ENCODE measurements around the gene CDH6.

Gene CDH6

DNA sequence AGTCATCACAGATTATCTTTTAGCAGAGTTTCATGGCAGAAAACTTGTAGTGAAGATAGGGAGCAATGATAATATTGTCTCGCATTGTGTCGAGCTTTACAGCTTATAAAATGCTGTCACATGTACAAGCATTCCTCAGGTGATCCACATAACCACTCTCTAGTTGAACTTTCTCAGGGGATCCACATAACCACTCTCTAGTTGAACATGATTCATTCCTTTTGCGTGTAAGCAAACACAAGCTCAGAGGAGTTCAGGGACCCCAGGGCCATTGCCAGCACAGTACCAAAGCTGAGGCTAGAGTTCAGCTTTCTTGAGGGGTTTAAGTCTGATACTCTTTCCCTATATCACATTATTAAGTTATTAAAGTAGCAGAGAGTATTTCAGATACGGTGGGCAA, 86.7 kb downstream of the CDH6 start:
- no peak overlapping the region for H3K27ac ChIP-seq
- TF ChIP-seq ZFX (IDR thresholded peaks at IDR 0.05), result no peak
- TF ChIP-seq, protein P1, sequence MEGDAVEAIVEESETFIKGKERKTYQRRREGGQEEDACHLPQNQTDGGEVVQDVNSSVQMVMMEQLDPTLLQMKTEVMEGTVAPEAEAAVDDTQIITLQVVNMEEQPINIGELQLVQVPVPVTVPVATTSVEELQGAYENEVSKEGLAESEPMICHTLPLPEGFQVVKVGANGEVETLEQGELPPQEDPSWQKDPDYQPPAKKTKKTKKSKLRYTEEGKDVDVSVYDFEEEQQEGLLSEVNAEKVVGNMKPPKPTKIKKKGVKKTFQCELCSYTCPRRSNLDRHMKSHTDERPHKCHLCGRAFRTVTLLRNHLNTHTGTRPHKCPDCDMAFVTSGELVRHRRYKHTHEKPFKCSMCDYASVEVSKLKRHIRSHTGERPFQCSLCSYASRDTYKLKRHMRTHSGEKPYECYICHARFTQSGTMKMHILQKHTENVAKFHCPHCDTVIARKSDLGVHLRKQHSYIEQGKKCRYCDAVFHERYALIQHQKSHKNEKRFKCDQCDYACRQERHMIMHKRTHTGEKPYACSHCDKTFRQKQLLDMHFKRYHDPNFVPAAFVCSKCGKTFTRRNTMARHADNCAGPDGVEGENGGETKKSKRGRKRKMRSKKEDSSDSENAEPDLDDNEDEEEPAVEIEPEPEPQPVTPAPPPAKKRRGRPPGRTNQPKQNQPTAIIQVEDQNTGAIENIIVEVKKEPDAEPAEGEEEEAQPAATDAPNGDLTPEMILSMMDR (conservative IDR thresholded peaks at IDR 0.05), result no peak

DNA sequence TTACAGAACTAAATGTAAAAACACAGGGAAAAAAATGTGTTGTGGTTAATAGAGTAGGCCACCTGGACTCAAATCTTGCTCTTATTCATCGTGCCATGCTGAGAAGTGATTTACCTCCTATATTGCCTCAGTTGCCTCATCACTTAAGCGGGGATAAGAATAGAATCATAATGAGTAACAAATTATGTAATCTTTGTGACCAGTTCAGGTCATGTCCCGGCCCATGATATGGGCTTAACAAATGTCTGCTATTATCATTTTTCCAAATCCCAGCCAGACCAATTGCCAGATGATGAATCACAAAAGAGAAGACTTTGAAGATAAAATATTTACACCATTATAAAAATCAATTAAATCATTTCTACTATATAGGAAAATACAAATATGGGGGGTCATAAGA, 89.8 kb downstream of the CDH6 start:
- TF ChIP-seq, protein P1 (conservative IDR thresholded peaks at IDR 0.05), result no peak
- no peak for TF ChIP-seq ZFX (IDR thresholded peaks at IDR 0.05)
- H3K27ac ChIP-seq, result no peak overlapping the region

DNA sequence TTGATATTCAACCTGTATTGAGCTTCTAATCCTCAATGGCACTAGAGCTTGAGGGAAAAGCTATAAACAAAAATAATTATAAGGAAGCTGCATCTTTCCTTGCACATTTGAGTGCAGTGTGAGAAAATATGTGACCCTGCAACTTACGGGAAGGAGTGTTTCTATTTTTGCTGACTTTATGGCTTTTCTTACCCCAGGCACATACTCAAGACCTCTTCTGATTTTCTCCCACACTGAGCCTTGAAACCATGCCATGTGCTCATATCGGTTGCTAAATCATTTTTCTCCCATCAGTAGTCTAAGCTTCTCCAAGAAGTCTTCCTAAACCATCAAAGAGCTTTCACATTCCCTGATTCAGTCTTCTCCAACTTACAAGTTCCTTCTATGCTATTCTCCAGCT, 91.5 kb downstream of the CDH6 start:
- no peak overlapping the region for H3K27ac ChIP-seq

DNA sequence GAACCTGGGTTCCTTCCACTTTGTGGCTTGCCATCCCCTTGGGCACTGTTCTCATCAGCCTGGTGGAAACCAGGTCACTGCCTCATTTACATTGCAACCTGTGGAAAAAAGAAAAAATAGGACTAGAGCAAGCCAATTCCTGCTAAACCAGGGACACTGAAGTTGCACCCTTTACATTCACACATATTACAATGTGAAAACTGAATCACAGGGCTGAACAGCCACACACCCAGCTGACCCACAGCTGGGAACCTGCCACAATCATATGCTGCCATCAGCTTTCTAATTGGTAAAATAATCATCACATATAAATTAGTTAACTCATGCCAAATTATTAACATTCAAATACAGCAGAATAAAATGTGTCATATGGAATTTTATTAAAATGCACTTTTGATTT, 94.5 kb downstream of the CDH6 start:
- no peak overlapping the region for H3K27ac ChIP-seq
- TF ChIP-seq, protein P1 (conservative IDR thresholded peaks at IDR 0.05), result no peak
- TF ChIP-seq ZFX (IDR thresholded peaks at IDR 0.05), result no peak

More for the DNA sequence above, 91.5 kb downstream of the CDH6 start:
- TF ChIP-seq ZFX (IDR thresholded peaks at IDR 0.05), result no peak

DNA sequence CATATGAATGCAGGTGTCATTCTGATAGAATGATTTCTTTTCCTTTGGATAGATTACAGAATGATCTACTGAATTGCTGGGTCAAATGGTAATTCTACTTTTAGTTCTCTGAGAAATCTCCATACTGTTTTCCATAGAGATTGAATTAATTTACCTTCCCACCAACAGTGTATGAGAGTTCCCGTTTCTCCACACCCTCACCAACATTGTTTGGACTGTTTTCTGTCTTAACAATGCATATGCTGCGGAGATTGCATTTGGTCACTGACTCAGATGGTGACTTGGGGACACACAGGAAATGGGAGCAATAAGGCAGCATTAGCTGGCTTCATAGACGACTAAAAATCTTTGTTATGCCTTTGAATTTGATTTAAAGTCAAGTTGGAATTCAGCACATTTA, 95.9 kb downstream of the CDH6 start:
- no peak overlapping the region for H3K27ac ChIP-seq
- no peak for TF ChIP-seq ZFX (IDR thresholded peaks at IDR 0.05)
- TF ChIP-seq, protein P1 (conservative IDR thresholded peaks at IDR 0.05), result no peak

DNA sequence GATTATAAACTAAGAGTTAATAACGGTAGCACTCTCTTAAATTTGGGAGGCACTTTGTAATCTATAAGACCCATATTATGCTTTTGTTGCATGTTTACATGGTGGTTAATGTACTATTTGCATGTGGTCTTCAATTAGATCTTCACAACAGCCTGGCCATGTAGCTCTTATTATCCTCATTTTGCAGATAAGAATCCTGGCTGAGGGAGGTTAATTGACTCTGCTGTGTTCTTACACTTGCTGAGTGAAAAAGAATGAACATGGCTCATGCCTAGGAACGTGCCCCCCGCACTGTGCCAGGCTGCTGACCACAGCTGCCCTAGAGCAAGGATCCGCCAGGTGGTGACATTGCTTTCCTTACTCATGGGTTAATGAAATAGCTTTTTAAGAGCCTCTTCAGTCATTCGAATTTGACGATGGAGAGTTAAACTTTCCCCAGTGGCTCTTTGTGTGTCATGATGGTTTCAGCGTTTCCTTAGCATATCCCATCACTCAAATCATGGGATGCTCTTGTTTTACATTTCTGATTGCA, 97.9 kb downstream of the CDH6 start:
- H3K27ac ChIP-seq, result no peak overlapping the region
- TF ChIP-seq ZFX (IDR thresholded peaks at IDR 0.05), result no peak
- TF ChIP-seq, protein P1 (conservative IDR thresholded peaks at IDR 0.05), result peak; percentile 57

DNA sequence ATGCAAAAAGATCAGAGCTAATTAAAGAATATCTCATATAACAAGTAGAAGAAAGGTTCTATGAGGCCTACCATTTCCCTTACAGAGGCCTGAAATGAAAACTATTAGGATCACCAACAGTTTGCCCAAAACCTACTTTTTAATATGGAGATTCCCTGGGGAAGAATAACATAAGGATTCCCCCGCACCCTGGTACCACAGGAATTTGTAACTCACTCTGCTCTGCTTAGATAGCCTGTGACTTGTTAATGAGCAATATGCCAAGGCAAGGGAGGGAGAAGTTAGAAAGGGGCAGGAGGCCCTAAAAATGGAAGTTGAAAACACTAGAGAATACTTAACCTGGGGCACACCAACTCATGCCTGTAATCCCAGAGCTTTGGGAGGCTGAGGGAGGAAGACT, 107.0 kb downstream of the CDH6 start:
- TF ChIP-seq, protein P1 (conservative IDR thresholded peaks at IDR 0.05), result no peak
- no peak overlapping the region for H3K27ac ChIP-seq

DNA sequence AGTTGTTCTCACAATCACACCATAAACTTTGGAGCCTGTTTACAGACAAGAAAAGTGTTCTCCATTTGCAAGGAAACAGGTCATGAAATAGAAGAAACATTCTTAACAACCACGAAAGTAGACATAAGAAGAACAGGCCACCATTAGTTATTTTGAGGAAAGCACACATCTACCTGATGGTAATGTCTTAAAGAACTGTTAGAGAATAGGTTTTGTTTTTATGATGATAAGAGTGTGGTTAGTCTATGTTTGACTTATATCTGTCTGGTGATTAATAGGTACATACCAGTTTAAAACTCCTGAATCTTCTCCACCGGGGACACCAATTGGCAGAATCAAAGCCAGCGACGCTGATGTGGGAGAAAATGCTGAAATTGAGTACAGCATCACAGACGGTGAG, 108.3 kb downstream of the CDH6 start:
- TF ChIP-seq, protein P1 (conservative IDR thresholded peaks at IDR 0.05), result no peak
- TF ChIP-seq ZFX (IDR thresholded peaks at IDR 0.05), result no peak

More for the DNA sequence above, 108.3 kb downstream of the CDH6 start:
- no peak overlapping the region for H3K27ac ChIP-seq

All from C4-2B (cell line).